GM18907 (cell line): ENCODE measurements around the gene LCN6.
A peak's percentile ranks its signal among the peaks of the same experiment; 100 is the strongest.
"Not testable (repeated sequence)": the region's sequence is repeated elsewhere in the genome, so short reads cannot be mapped to it uniquely, and the experiment has no call there.

Experiments
- ATAC-seq: cut with Tn5 transposase; IDR thresholded peaks from one replicate; pipeline ENCODE4 v1.9.1; 2021; ENCODE audit warnings: mild to moderate bottlenecking, moderate library complexity; ENCODE audit not compliant: unreplicated experiment

Gene LCN6

GRCh38 chr9:136712690-136713544 lies 35.4 kb downstream of the LCN6 start:
- no peak for ATAC-seq

DNA sequence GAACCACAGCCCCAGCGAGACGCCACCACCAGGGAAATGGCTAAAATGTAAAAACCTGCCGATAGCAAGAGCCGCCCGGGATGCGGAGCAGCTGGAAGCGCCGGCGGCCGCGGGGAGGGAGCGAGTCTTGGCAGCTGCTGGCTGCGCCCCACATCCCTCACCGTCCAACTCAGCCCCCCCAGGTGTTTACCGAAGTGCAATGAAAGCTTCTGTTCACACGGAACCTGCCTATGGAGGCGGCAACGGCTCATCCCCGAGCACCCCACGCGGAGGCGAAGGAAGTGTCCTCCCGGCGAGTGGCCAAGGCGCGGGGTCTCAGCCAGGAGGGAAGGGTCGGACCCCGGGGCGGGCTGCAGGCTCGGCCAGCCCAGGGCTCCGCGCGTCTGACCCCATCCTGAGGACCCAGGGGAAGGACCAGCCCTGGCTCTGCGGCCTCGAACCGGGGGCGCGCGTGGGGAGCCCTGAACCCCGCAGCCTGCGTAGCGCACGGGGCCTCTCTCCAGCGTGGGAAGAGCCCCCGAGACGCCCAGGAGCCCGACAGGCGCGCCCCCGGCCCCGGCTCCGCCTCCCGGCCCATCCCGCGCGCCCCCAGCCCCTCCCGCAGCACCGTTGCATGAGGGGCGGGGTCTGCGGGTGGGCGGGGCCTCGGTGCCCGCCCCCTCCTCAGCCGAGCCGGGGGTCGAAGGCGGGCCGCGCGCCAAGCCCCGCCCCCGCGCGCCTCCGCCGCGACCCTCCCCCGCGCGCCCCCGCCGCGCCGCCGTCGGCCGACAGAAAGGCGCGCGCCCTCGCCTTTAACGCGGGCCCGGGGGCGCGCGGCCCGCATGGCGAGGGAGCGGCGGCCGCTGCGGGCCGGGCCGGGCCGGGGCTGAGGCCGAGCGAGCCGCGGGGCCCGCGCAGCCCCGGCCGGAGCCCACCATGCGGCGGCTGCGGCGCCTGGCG lies 36.3 kb downstream of the LCN6 start, which contains the start of gene DIPK1B:
Gene DIPK1B, plus strand, starts transcription at position 822 of the 939 bp plus-strand sequence. Its CDS starts 94 bp downstream, at position 916.
- no peak for ATAC-seq

GRCh38 chr9:136711219-136711648 lies 37.1 kb downstream of the LCN6 start:
- not testable (repeated sequence) for ATAC-seq

GRCh38 chr9:136710543-136710942 lies 37.8 kb downstream of the LCN6 start:
- no peak for ATAC-seq

- no peak for ATAC-seq
Measured at GRCh38 chr9:136709454-136710109, 38.7 kb downstream of the LCN6 start.

- no peak for ATAC-seq
Measured at GRCh38 chr9:136707849-136708517, 40.3 kb downstream of the LCN6 start.

- ATAC-seq = no peak
Measured at GRCh38 chr9:136707011-136707410, 41.3 kb downstream of the LCN6 start.

GRCh38 chr9:136705564-136705963 lies 42.8 kb downstream of the LCN6 start:
- no peak for ATAC-seq

DNA sequence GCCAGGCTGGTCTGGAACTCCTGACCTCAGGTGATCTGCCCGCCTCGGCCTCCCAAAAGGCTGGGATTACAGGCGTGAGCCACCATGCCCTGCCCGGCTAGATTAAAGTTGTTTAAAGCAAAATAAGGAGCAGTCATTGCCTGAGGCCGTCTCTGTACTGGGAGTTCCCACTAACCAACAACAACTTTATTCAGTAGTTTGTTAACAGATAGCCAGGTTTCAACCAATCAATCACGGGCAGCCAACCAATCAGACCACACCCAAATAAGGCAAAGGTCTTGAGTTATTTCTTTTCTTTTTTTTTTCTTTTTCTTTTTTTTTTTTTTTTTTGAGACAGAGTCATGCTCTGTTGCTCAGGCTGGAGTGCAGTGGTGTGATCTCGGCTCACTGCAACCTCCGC lies 43.6 kb downstream of the LCN6 start:
- ATAC-seq = not testable (repeated sequence)

DNA sequence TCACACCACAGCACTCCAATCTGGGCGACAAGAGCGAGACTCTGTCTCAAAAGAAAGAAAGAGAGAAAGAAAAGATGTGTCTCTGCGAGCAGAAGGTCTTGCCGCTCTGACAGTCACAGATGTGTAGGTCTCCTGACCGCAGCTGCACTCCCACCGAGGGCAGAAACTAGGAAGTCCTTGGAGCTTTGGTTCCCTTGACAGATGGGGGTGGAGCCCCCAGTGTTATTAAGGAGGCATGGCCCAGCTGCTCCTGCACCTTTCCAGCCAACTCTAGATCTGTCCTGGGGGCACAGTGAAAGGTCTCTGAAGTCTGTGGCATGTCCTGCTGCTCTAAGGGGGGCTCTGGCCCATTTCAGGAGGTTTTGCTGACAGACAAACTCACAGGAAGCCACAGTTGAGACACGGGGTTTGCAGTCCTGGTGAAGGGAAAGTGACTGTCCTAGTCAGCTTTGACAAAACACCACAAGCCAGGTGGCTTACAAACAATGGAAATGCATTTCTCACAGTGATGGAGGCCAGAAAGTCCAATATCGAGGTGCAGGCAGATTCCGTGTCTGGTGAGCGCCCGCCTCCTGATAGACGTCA lies 45.0 kb downstream of the LCN6 start:
- ATAC-seq = no peak

DNA sequence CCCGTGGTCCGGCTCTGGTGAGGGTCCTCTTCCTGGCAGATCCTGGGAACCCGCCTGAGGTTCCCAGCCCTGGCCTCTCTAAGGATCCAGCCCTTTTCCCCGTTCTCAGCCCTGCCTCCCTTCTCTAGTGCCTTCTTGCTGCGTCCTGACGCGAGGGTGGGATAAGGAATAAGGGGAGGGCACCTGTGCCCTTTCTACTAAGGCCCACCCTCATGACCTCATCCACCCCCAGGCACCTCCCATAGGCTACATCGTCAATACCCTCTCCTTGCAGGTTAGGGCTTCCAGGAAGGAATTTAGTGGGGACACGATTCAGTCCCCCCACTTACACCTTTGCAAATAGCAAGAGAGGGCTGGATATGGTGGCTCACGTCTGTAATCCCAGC lies 46.7 kb downstream of the LCN6 start:
- ATAC-seq = no peak

- ATAC-seq = peak; percentile 63
Measured at GRCh38 chr9:136700959-136701667, 47.2 kb downstream of the LCN6 start.

- no peak for ATAC-seq
Measured at GRCh38 chr9:136700304-136700703, 48.0 kb downstream of the LCN6 start.

- ATAC-seq = no peak
Measured at GRCh38 chr9:136698635-136699246, 49.6 kb downstream of the LCN6 start.

DNA sequence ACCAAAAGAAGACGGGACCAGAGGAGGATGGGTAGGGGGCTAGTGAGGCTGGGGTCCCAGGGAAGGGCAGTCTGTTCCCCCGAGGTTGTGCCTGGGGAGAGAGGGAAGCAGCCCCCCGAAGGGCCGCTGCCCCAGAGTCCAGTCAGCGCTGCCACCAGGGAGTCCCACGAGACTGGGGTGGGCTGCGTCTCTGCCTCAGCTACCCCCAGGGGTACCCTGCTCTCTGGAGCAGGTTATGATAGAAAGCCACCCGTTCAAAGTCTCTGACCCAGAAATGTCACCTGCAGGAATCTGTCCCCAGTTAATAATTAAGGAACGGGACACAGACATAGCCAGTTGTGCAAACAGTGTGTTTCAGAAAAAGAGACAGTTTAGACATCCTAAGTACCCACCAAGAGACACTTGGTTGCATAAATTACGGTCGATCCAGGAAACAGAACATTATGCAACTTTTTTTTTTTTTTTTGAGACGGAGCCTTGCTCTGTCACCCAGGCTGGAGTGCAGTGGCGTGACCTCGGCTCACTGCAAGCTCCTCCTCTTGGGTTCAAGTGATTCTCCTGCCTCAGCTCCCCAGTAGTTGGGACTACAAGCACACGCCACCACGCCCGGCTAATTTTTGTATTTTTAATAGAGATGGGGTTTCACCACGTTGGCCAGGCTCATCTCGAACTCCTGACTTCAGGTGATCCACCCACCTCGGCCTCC lies 50.4 kb downstream of the LCN6 start:
- no peak for ATAC-seq

DNA sequence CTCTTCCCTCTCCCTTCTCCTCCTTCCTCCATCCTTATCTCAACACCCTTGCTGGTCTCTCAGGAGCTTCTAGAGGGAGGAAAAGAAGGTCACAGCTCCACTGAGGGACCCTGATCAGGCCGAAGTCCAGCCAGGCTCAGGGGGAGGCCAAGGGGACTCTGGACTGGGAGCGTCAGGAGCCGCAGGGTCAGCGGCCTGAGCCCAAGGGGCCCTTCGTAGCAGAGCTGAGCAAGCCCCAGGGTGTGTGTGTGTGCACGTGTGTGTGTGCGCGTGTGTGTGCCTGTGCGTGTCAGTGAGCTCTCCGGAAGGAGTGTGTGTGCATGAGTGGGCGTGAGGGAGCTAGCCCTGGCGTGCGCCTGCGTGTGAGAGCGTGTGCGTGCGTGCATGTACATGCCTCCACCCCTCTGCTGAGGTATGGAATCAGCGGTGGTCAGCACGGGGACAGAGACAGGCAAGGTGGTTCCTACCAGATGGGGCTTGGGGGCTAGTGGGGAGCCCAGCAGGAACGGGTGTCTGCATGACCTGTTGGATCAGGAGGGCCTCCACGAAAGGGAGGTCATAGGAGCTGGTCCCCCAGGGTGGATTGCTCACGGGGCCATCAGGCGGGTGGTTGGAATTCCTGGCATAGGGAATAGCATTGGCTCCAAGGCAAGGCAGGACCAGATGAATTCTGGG lies 51.0 kb downstream of the LCN6 start:
- ATAC-seq = no peak

GRCh38 chr9:136696502-136696901 lies 51.8 kb downstream of the LCN6 start:
- ATAC-seq = no peak

DNA sequence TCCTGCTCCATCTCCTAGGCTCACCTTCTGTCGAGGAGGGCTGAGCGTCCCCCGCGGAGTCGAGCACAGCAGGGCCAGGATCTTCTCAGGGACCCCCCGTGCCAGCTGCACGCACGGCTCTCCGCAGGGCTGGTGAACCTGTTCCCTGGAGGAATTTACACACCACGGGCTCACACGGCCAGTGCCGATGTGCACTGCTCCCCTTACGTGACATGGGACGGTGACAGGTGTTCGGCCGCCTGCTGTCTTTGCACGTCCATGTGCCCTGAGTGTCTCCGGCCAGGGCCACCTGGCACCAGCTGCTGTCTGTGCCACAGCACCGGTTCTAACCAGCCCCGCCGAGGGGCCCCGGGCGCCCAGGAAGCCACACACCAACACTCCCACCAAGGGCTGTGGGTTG lies 52.4 kb downstream of the LCN6 start:
- ATAC-seq = no peak
